Hepatocyte (in vitro differentiated cells): Measurements from ENCODE around the gene TMEM63A. TPM values are rescaled to one million over a fixed set of nuclear protein-coding genes. Genes with fewer than 3 reads are reported as not detected.

ENCODE experiments used
- DNase-seq: peaks from one replicate; pipeline ENCODE4 v3.0.0-alpha.2; 2016; ENCODE audit warnings: low spot score
- H2AFZ ChIP-seq: fragments of 200-600 bp; sonication (generic); 2 replicates; pipeline ENCODE4 v1.6.0; 2016; ENCODE audit warnings: antibody characterized with exemption, mild to moderate bottlenecking
- H3K27ac ChIP-seq: fragments of 200-600 bp; sonication (generic); 2 replicates; pipeline ENCODE4 v1.5.1; 2016; ENCODE audit warnings: mild to moderate bottlenecking
- H3K27me3 ChIP-seq: fragments of 200-600 bp; sonication (generic); 2 replicates; pipeline ENCODE4 v1.6.1; 2016
- H3K36me3 ChIP-seq: fragments of 200-600 bp; sonication (generic); replicated peaks from 2 replicates; pipeline ENCODE4 v1.5.1; 2016; ENCODE audit warnings: low read depth; ENCODE audit not compliant: insufficient read depth
- H3K4me1 ChIP-seq: fragments of 200-600 bp; sonication (generic); 2 replicates; pipeline ENCODE4 v1.5.1; 2016; ENCODE audit warnings: mild to moderate bottlenecking, moderate library complexity; ENCODE audit not compliant: insufficient read depth
- H3K4me2 ChIP-seq: fragments of 200-600 bp; sonication (generic); 2 replicates; pipeline ENCODE4 v1.6.0; 2016
- H3K4me3 ChIP-seq: fragments of 200-600 bp; sonication (generic); 2 replicates; pipeline ENCODE4 v1.5.1; 2016; ENCODE audit warnings: mild to moderate bottlenecking
- H3K79me2 ChIP-seq: fragments of 200-600 bp; sonication (generic); 2 replicates; pipeline ENCODE4 v1.6.0; 2017; ENCODE audit warnings: mild to moderate bottlenecking
- H3K9me2 ChIP-seq: fragments of 200-600 bp; sonication (generic); replicated peaks from 2 replicates; pipeline ENCODE4 v1.6.0; 2017; ENCODE audit warnings: mild to moderate bottlenecking; ENCODE audit not compliant: insufficient read depth
- H3K9me3 ChIP-seq: fragments of 200-600 bp; sonication (generic); 2 replicates; pipeline ENCODE4 v1.5.1; 2016; ENCODE audit warnings: low read depth, mild to moderate bottlenecking
- H4K20me1 ChIP-seq: fragments of 200-600 bp; sonication (generic); 2 replicates; pipeline ENCODE4 v1.6.0; 2016; ENCODE audit warnings: mild to moderate bottlenecking; ENCODE audit not compliant: insufficient read depth, poor library complexity, severe bottlenecking
- EZH2 ChIP-seq: fragments of 200-600 bp; sonication (generic); IDR thresholded peaks from 2 replicates; pipeline ENCODE4 v1.6.1; 2016; ENCODE audit warnings: antibody characterized with exemption, mild to moderate bottlenecking, borderline replicate concordance
- EZH2phosphoT487 ChIP-seq: fragments of 200-600 bp; sonication (generic); IDR thresholded peaks from one replicate; pipeline ENCODE4 v1.6.1; 2018; ENCODE audit warnings: antibody characterized with exemption, mild to moderate bottlenecking, low read depth, moderate library complexity; ENCODE audit not compliant: unreplicated experiment, severe bottlenecking
- WGBS: methylation state at CpG from one replicate; pipeline ENCODE4 v1.1.6; 2016; ENCODE audit warnings: low lambda C conversion rate; ENCODE audit errors: missing lambda C conversion rate; 5-methylcytosine and 5-hydroxymethylcytosine counted together
- polyA plus RNA-seq: library from polyadenylated mRNA; unstranded; fragments of >200 nt; fragmentation: Nextera tagmentation; extraction: Ambion mirVana; gene quantifications from 2 replicates; pipeline ENCODE4 v1.2.1, GENCODE V29; 2016
- total RNA-seq: library from RNA; depleted of rRNA; stranded (reverse); fragments of >200 nt; gene quantifications from 2 replicates; pipeline ENCODE4 v1.2.3, GENCODE V29; 2014
- TF ChIP-seq, protein P1 (sequence below): fragments of 200-600 bp; sonication (generic); IDR thresholded peaks from 2 replicates; pipeline ENCODE4 v1.5.1; 2016; ENCODE audit warnings: antibody characterized with exemption, mild to moderate bottlenecking; ENCODE audit not compliant: poor library complexity

TMEM63A gene
- total and polyA plus RNA-seq, 2 experiments from 2014 or later, result 38.8 to 47.5 TPM

- TF ChIP-seq EZH2phosphoT487, result no peak
- no peak for TF ChIP-seq EZH2
- TF ChIP-seq, protein P1, sequence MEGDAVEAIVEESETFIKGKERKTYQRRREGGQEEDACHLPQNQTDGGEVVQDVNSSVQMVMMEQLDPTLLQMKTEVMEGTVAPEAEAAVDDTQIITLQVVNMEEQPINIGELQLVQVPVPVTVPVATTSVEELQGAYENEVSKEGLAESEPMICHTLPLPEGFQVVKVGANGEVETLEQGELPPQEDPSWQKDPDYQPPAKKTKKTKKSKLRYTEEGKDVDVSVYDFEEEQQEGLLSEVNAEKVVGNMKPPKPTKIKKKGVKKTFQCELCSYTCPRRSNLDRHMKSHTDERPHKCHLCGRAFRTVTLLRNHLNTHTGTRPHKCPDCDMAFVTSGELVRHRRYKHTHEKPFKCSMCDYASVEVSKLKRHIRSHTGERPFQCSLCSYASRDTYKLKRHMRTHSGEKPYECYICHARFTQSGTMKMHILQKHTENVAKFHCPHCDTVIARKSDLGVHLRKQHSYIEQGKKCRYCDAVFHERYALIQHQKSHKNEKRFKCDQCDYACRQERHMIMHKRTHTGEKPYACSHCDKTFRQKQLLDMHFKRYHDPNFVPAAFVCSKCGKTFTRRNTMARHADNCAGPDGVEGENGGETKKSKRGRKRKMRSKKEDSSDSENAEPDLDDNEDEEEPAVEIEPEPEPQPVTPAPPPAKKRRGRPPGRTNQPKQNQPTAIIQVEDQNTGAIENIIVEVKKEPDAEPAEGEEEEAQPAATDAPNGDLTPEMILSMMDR, result no peak
- peak overlapping the region; percentile 65 for H2AFZ ChIP-seq
Observed at GRCh38 chr1:225923381-225923691, 41.2 kb upstream of the TMEM63A start.

DNA sequence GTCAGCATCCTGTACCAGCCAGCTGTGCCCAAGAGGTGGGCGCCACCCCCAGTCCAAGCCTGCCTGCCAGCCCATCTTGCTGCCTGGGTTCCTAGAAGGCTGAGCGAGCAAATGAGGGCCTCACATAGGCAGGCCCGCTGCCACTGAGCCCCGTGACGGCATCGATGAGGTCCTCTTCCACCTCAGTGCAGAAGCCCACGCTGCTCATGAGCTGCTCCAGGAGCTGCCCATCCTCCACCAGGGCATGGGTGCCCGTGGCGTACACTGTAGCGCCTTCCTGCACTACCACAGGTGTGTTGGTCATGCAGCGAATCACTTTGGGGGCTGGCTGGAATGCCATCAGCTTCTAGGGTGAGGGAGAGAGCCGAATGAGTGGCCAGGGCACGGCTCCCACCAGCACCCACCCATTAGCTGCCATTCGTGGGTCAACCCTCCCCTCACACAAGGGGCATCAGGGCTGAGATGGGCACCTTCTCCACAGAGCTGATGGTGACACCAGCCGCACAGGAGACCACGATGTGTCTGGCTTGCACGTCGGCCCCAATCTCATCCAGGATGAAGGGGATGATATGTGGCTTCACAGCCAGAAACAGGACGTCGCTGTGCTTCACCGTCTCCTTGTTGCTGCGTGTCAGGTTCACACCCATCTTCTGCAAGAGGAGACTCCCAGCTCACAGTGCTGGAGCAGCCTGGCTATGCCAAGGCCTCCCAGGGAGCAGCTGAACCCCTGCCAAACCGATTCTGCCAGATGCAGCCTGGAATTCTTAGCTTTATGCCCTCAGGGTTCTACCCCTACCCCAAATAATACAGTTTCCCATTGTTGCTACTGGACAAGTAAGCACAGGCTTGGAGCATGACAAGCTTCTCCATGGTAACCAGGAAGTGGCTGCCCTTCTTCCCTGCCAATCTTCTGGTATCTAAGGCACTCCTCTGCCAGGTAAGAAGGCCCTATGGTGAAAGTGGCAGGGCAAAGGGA is 39.8 kb upstream of the TMEM63A start:
- H4K20me1 ChIP-seq, result no peaks in the 10 kb centered on the region
- no peak for TF ChIP-seq EZH2phosphoT487
- TF ChIP-seq EZH2, result no peak
- no peaks in the 10 kb centered on the region for H3K9me2 ChIP-seq
- no peaks in the 10 kb centered on the region for H3K27me3 ChIP-seq
- no peaks in the 10 kb centered on the region for H3K9me3 ChIP-seq
- no peak overlapping the region for H3K4me3 ChIP-seq
- H3K27ac ChIP-seq, result no peak overlapping the region
- no peaks in the 10 kb centered on the region for H3K36me3 ChIP-seq
- peaks cover 19% of the 10 kb centered on the region for H3K79me2 ChIP-seq
- H2AFZ ChIP-seq, result no peak overlapping the region
- 97% methylated on average over 23 of the region's 23 CpGs for WGBS
- no peak for DNase-seq
- H3K4me1 ChIP-seq, result peaks cover 14% of the 10 kb centered on the region
- no peak overlapping the region for H3K4me2 ChIP-seq

More at GRCh38 chr1:225923381-225923691, 41.2 kb upstream of the TMEM63A start:
- Histone ChIP-seq H3K4me2 (peak overlapping the region; percentile 85), H3K27me3 (no peaks in the 10 kb centered on the region), H3K79me2 (peaks cover 19% of the 10 kb centered on the region), H4K20me1 (no peaks in the 10 kb centered on the region), H3K36me3 (no peaks in the 10 kb centered on the region), H3K9me2 (no peaks in the 10 kb centered on the region), H3K4me1 (peaks cover 14% of the 10 kb centered on the region), H3K4me3 (peak overlapping the region; percentile 76), H3K9me3 (no peaks in the 10 kb centered on the region), H3K27ac (peak overlapping the region; percentile 95)
- 9% methylated on average over 8 of the region's 8 CpGs for WGBS
- peak; percentile 46 for DNase-seq

- H3K27ac ChIP-seq, result no peak overlapping the region
- no peaks in the 10 kb centered on the region for H3K9me3 ChIP-seq
- H3K4me3 ChIP-seq, result no peak overlapping the region
- no peak overlapping the region for H3K4me2 ChIP-seq
- DNase-seq, result peak; percentile 49
- no peaks in the 10 kb centered on the region for H3K9me2 ChIP-seq
- H3K27me3 ChIP-seq, result no peaks in the 10 kb centered on the region
- no peaks in the 10 kb centered on the region for H3K36me3 ChIP-seq
- H3K79me2 ChIP-seq, result peaks cover 19% of the 10 kb centered on the region
- TF ChIP-seq EZH2 (no peak), EZH2phosphoT487 (no peak)
- TF ChIP-seq, protein P1, result no peak
- H3K4me1 ChIP-seq, result peaks cover 19% of the 10 kb centered on the region
- 67% methylated on average over 5 of the region's 5 CpGs for whole genome bisulfite sequencing
- no peaks in the 10 kb centered on the region for H4K20me1 ChIP-seq
- no peak overlapping the region for H2AFZ ChIP-seq
Observed at GRCh38 chr1:225919906-225920305, 37.7 kb upstream of the TMEM63A start.

GRCh38 chr1:225918280-225918679 is 36.1 kb upstream of the TMEM63A start:
- no peak for DNase-seq
- no peak overlapping the region for H3K4me2 ChIP-seq
- H3K79me2 ChIP-seq, result peaks cover 17% of the 10 kb centered on the region
- no peaks in the 10 kb centered on the region for H3K9me3 ChIP-seq
- peaks cover 17% of the 10 kb centered on the region for H3K4me1 ChIP-seq
- H3K36me3 ChIP-seq, result no peaks in the 10 kb centered on the region
- H3K9me2 ChIP-seq, result no peaks in the 10 kb centered on the region
- no peaks in the 10 kb centered on the region for H4K20me1 ChIP-seq
- H2AFZ ChIP-seq, result no peak overlapping the region
- 91% methylated on average over 4 of the region's 4 CpGs for WGBS
- no peak for TF ChIP-seq EZH2phosphoT487
- TF ChIP-seq, protein P1, result no peak
- no peak for TF ChIP-seq EZH2
- no peaks in the 10 kb centered on the region for H3K27me3 ChIP-seq
- no peak overlapping the region for H3K4me3 ChIP-seq
- no peak overlapping the region for H3K27ac ChIP-seq
